Progenitor cell of endocrine pancreas (in vitro differentiated cells): ENCODE results near the gene ST3GAL3. TPM values are rescaled to one million over a fixed set of nuclear protein-coding genes. Genes with fewer than 3 reads are reported as not detected.

ENCODE experiments used
- DNase-seq: peaks from one replicate; pipeline ENCODE4 v3.0.0; 2021; ENCODE audit warnings: low spot score; ENCODE audit not compliant: unreplicated experiment
- H3K27ac Mint-ChIP-seq: 2 replicates; pipeline ENCODE4 v1.8.0; 2021; ENCODE audit warnings: mild to moderate bottlenecking, moderate library complexity, mixed read lengths
- H3K27me3 Mint-ChIP-seq: 2 replicates; pipeline ENCODE4 v1.8.0; 2021; ENCODE audit warnings: mixed read lengths
- H3K36me3 Mint-ChIP-seq: 2 replicates; pipeline ENCODE4 v1.8.0; 2022; ENCODE audit warnings: mixed read lengths; ENCODE audit not compliant: insufficient read depth
- H3K4me1 Mint-ChIP-seq: 2 replicates; pipeline ENCODE4 v1.8.0; 2021; ENCODE audit warnings: low read depth, mixed read lengths
- H3K4me3 Mint-ChIP-seq: 2 replicates; pipeline ENCODE4 v1.8.0; 2021; ENCODE audit warnings: low read depth, mild to moderate bottlenecking, moderate library complexity, mixed read lengths
- H3K9me3 Mint-ChIP-seq: 2 replicates; pipeline ENCODE4 v1.8.0; 2021; ENCODE audit warnings: low read depth, mixed read lengths
- total RNA-seq: library from RNA; stranded (reverse); gene quantifications from 2 replicates; pipeline ENCODE4 v1.2.1, GENCODE V29; 2021
- TF ChIP-seq, protein P1 (sequence below): fragments of 200-600 bp; sonication (generic); IDR thresholded peaks from one replicate; pipeline ENCODE4 v1.5.0; 2021; ENCODE audit warnings: antibody characterized with exemption, mild to moderate bottlenecking; ENCODE audit not compliant: unreplicated experiment

The ST3GAL3 gene
- total RNA-seq, 1 donor from 2014 or later: 14.9 TPM

DNA sequence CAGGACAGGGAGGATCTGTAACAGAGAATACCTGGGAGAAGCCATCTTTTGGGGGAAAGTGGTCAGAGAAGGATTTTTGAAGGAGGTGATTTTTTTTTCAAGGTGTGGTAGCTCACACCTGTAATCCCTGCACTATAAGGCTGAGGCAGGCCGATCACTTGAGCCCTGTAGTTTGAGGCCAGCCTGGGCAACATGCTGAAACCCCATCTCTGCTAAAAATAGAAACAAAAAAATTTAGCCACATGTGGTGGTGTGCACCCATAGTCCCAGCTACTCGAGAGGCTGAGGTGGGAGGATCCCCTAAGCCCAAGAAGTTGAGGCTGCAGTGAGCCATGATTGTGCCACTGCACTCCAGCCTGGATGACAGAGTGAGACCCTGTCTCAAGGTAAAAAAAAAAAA, 158.9 kb downstream of the ST3GAL3 start:
- TF ChIP-seq, protein P1, sequence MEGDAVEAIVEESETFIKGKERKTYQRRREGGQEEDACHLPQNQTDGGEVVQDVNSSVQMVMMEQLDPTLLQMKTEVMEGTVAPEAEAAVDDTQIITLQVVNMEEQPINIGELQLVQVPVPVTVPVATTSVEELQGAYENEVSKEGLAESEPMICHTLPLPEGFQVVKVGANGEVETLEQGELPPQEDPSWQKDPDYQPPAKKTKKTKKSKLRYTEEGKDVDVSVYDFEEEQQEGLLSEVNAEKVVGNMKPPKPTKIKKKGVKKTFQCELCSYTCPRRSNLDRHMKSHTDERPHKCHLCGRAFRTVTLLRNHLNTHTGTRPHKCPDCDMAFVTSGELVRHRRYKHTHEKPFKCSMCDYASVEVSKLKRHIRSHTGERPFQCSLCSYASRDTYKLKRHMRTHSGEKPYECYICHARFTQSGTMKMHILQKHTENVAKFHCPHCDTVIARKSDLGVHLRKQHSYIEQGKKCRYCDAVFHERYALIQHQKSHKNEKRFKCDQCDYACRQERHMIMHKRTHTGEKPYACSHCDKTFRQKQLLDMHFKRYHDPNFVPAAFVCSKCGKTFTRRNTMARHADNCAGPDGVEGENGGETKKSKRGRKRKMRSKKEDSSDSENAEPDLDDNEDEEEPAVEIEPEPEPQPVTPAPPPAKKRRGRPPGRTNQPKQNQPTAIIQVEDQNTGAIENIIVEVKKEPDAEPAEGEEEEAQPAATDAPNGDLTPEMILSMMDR: no peak
- Mint-ChIP-seq H3K27me3 (peaks cover 6% of the 10 kb centered on the region), H3K36me3 (no peaks in the 10 kb centered on the region), H3K9me3 (no peaks in the 10 kb centered on the region), H3K27ac (no peak overlapping the region), H3K4me3 (no peak overlapping the region), H3K4me1 (peaks cover 7% of the 10 kb centered on the region)
- no peak for DNase-seq

DNA sequence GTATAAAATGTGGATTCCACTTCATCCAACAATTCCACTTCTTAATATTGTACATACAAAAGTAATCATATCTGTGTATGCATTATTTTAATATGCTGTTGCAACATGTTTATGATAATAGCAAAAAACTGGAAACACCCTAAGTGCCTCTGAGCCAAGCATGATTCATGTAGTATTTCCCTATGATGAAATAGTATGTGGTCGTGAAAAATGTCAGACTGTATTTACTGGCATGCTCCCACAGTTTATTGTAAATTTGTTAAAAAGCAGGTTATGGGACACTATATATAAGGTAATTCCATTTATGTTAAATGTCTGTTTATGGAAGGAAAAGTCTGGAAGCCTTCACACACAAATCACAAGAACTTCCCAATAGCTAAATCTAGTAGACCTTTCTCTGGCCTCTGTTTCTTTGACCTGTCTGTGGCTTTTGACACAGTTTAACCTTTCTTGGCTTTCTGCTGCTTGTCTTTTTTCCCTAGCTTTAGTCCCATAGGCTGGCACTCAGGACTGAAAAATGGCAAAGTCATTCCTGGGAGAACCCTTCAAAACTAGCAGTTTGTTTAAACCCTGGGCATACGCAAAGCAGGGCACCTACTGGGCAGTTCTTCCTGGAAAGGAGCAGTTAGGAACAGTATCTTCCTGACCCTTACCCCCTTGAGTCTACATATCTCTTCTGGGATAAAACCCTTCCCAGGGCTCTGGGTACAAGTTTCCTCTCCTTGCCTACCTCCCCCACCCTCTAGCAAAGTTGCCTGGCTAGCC, 160.8 kb downstream of the ST3GAL3 start:
- no peak for DNase-seq

DNA sequence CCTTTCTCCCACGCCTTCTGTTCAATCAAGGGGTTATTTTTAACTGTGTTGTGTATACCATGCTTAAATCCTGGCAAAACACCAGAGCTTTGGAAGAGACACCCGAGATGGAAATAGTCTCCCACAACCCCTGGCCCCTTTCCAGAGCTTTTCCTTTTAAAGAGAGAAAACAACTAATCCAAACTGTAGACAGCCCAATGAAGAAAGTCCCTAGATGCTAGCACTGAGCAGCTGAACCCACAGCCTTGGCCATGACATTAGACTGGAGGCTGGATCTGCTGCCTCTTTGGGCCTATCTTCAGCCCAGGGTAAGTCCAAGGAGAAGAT, 161.4 kb downstream of the ST3GAL3 start:
- H3K36me3 Mint-ChIP-seq: no peaks in the 10 kb centered on the region
- no peaks in the 10 kb centered on the region for H3K9me3 Mint-ChIP-seq
- DNase-seq: no peak
- TF ChIP-seq, protein P1: no peak
- H3K4me1 Mint-ChIP-seq: peaks cover 7% of the 10 kb centered on the region
- H3K27ac Mint-ChIP-seq: no peak overlapping the region
- H3K4me3 Mint-ChIP-seq: no peak overlapping the region
- peaks cover 6% of the 10 kb centered on the region for H3K27me3 Mint-ChIP-seq

More for the DNA sequence above, 160.8 kb downstream of the ST3GAL3 start:
- H3K4me1 Mint-ChIP-seq: peaks cover 7% of the 10 kb centered on the region
- H3K27me3 Mint-ChIP-seq: peaks cover 6% of the 10 kb centered on the region
- H3K9me3 Mint-ChIP-seq: no peaks in the 10 kb centered on the region
- TF ChIP-seq, protein P1: no peak
- no peaks in the 10 kb centered on the region for H3K36me3 Mint-ChIP-seq
- no peak overlapping the region for H3K27ac Mint-ChIP-seq
- H3K4me3 Mint-ChIP-seq: no peak overlapping the region

DNA sequence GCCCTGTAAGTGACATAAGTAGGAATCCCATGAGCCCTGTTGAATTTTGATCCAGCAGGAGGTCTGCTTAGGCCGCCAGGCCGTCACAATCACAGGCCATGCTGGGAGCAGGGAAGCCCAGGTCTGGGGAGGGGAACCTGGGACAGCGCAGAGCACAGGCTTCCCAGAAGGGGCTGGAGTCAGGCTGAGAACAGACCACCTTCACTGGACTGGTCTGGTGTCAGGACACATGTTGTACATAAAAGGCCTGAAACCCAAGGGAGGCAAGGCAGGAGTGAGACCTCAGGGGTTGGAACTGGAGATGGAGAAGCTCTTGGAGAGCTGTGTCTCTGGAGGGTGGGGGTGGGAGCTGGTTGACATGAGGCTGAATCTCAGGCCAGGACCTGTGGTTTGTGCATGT, 163.0 kb downstream of the ST3GAL3 start:
- H3K4me1 Mint-ChIP-seq: no peaks in the 10 kb centered on the region
- no peaks in the 10 kb centered on the region for H3K9me3 Mint-ChIP-seq
- no peak overlapping the region for H3K27ac Mint-ChIP-seq
- no peaks in the 10 kb centered on the region for H3K36me3 Mint-ChIP-seq
- peaks cover 6% of the 10 kb centered on the region for H3K27me3 Mint-ChIP-seq
- no peak overlapping the region for H3K4me3 Mint-ChIP-seq
- DNase-seq: no peak
- TF ChIP-seq, protein P1: no peak

DNA sequence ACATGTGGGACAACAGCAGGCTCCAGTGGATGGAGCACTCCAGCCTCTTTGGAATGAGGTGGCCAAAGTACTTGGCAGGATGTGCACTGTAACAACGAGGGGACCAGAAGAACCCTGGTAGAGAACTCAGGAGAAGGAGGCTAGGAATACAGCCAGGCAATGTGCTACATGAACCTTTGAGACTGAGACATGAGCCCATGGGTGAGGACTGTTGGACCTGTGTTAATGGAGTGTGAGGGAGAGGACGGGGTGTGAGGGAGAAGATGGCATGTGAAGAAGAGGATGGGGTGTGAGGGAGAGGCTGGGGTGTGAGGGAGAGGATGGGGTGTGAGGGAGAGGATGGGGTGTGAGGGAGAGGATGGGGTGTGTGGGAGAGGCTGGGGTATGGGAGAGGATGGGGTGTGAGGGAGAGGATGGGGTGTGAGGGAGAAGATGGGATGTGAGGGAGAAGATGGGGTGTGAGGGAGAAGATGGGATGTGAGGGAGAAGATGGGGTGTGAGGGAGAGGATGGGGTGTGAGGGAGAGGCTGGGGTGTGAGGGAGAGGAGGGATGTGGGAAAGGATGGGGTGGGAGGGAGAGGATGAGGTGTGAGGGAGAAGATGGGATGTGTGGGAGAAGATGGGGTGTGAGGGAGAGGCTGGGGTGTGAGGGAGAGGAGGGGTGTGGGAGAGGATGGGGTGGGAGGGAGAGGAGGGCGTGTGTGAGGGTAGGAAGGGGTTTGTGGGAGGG, 164.0 kb downstream of the ST3GAL3 start:
- TF ChIP-seq, protein P1: no peak
- H3K27me3 Mint-ChIP-seq: peaks cover 6% of the 10 kb centered on the region
- H3K27ac Mint-ChIP-seq: no peak overlapping the region
- H3K4me1 Mint-ChIP-seq: no peaks in the 10 kb centered on the region
- no peaks in the 10 kb centered on the region for H3K36me3 Mint-ChIP-seq
- H3K4me3 Mint-ChIP-seq: no peak overlapping the region
- H3K9me3 Mint-ChIP-seq: no peaks in the 10 kb centered on the region
- no peak for DNase-seq
